ENCODE measurements around the gene KIFC1. TPM values are rescaled to one million over a fixed set of nuclear protein-coding genes. Genes with fewer than 3 reads are reported as not detected.

KIFC1 gene
- polyA plus RNA-seq, 3 donors: 0.14 to 0.87 (median 0.68) TPM

DNA sequence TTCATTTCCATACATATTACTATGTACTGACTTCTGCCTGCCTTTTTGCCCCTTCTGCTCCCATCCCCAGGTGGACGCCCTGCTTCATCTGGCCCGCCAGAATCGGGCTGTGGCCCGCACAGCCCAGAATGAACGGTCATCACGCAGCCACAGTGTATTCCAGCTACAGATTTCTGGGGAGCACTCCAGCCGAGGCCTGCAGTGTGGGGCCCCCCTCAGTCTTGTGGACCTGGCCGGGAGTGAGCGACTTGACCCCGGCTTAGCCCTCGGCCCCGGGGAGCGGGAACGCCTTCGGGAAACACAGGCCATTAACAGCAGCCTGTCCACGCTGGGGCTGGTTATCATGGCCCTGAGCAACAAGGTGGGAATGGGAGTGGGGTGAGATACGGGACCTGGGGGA is 14.5 kb downstream of the KIFC1 start:
- peaks cover 37% of the 10 kb centered on the region for H3K79me2 ChIP-seq (ENCODE audit: insufficient read depth, low read length)
- Mint-ChIP-seq H3K27ac (peak overlapping the region in 3 of 7 donors; percentile 8 to 67 (median 59)), H3K9me3 (no peaks in the 10 kb centered on the region), H3K27me3 (ENCODE audit: low read depth in 3 of 3) (peaks cover 0 to 9% (median 0%) of the 10 kb centered on the region in 3 donors), H3K4me3 (no peak overlapping the region), H3K4me1 (peaks cover 4% of the 10 kb centered on the region), H3K36me3 (peaks cover 36 to 48% of the 10 kb centered on the region in 2 donors)
- TF ChIP-seq, protein P1, sequence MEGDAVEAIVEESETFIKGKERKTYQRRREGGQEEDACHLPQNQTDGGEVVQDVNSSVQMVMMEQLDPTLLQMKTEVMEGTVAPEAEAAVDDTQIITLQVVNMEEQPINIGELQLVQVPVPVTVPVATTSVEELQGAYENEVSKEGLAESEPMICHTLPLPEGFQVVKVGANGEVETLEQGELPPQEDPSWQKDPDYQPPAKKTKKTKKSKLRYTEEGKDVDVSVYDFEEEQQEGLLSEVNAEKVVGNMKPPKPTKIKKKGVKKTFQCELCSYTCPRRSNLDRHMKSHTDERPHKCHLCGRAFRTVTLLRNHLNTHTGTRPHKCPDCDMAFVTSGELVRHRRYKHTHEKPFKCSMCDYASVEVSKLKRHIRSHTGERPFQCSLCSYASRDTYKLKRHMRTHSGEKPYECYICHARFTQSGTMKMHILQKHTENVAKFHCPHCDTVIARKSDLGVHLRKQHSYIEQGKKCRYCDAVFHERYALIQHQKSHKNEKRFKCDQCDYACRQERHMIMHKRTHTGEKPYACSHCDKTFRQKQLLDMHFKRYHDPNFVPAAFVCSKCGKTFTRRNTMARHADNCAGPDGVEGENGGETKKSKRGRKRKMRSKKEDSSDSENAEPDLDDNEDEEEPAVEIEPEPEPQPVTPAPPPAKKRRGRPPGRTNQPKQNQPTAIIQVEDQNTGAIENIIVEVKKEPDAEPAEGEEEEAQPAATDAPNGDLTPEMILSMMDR (IDR thresholded peaks at IDR 0.05): no peak
- H3K4me2 ChIP-seq (replicated peaks; ENCODE audit: extremely low read depth, low read length, poor library complexity, severe bottlenecking): no peak overlapping the region
- H3K4me1 ChIP-seq (ENCODE audit: control insufficient read depth in 1 of 2, insufficient read depth in 2 of 2, low read length in 2 of 2): peaks cover 6 to 9% of the 10 kb centered on the region in 2 donors
- H2AFZ ChIP-seq (ENCODE audit: insufficient read depth, low read depth, low read length, poor library complexity, severe bottlenecking): no peak overlapping the region
- H3K27ac ChIP-seq (ENCODE audit: low read depth in 1 of 2, low read length in 2 of 2): peak overlapping the region in 1 of 2 donors; percentile 70
- no peak overlapping the region for H3K4me3 ChIP-seq (replicated peaks in 1 of 3; ENCODE audit: low read depth in 2 of 3, low read length in 3 of 3)
- no peaks in the 10 kb centered on the region for H4K20me1 ChIP-seq (ENCODE audit: insufficient read depth, low read length)
- no peak overlapping the region for H3K9ac ChIP-seq (ENCODE audit: insufficient read depth, low read length, poor library complexity, severe bottlenecking)
- no peaks in the 10 kb centered on the region for H3K9me3 ChIP-seq (replicated peaks in 1 of 2; ENCODE audit: control insufficient read depth in 1 of 2, insufficient read depth in 1 of 2, low read length in 2 of 2)
- no peak for DNase-seq
- intact Hi-C loops (cut with micrococcal nuclease): no loop called here
- peaks cover 29 to 60% of the 10 kb centered on the region in 2 donors for H3K36me3 ChIP-seq (replicated peaks in 1 of 2; ENCODE audit: control insufficient read depth in 1 of 2, insufficient read depth in 2 of 2, low read length in 2 of 2)
- no peaks in the 10 kb centered on the region for H3K27me3 ChIP-seq (ENCODE audit: control insufficient read depth in 2 of 2, insufficient read depth in 2 of 2, low read length in 2 of 2)
- WGBS (ENCODE audit: insufficient coverage): 97% methylated on average over 15 of the region's 17 CpGs

DNA sequence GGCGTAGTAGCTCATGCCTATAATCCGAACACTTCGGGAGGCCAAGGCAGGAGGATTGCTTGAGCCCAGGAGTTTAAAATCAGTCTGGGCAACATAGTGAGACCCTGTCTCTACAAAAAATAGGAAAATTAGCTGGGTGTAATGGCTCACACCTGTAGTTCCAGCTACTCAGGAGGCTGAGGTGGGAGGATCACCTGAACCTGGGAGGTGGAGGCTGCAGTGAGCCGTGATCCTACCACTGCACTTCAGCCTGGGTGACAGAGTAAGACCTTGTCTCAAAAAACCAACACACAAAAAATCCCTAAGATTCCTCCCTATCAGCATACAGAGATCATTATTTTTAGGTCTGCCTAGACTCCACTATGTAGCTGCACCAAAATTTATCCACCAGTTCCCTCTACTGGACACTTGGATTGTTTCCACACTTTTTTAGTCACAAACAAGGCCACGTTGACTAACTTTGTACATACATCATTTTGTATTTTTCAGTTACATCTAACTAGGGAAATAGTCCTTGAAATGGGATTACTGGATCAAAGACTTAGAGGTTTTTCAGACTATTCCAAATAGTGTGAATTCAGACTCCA is 15.6 kb downstream of the KIFC1 start:
- DNase-seq: no peak
- no peak overlapping the region for H3K4me3 Mint-ChIP-seq
- peaks cover 12 to 20% of the 10 kb centered on the region in 2 donors for H3K4me1 ChIP-seq (ENCODE audit: control insufficient read depth in 1 of 2, insufficient read depth in 2 of 2, low read length in 2 of 2)

More for the DNA sequence above, 15.6 kb downstream of the KIFC1 start:
- peak overlapping the region in 5 of 7 donors; percentile 21 to 76 (median 59) for H3K27ac Mint-ChIP-seq
- Histone ChIP-seq H4K20me1 (ENCODE audit: insufficient read depth, low read length) (no peaks in the 10 kb centered on the region), H2AFZ (ENCODE audit: insufficient read depth, low read depth, low read length, poor library complexity, severe bottlenecking) (no peak overlapping the region), H3K79me2 (ENCODE audit: insufficient read depth, low read length) (peaks cover 28% of the 10 kb centered on the region), H3K4me3 (replicated peaks in 1 of 3; ENCODE audit: low read depth in 2 of 3, low read length in 3 of 3) (no peak overlapping the region), H3K27me3 (ENCODE audit: control insufficient read depth in 2 of 2, insufficient read depth in 2 of 2, low read length in 2 of 2) (no peaks in the 10 kb centered on the region), H3K9me3 (replicated peaks in 1 of 2; ENCODE audit: control insufficient read depth in 1 of 2, insufficient read depth in 1 of 2, low read length in 2 of 2) (no peaks in the 10 kb centered on the region), H3K9ac (ENCODE audit: insufficient read depth, low read length, poor library complexity, severe bottlenecking) (no peak overlapping the region), H3K36me3 (replicated peaks in 1 of 2; ENCODE audit: control insufficient read depth in 1 of 2, insufficient read depth in 2 of 2, low read length in 2 of 2) (peaks cover 29 to 53% of the 10 kb centered on the region in 2 donors), H3K27ac (ENCODE audit: low read depth in 1 of 2, low read length in 2 of 2) (peak overlapping the region in 1 of 2 donors; percentile 89), H3K4me2 (replicated peaks; ENCODE audit: extremely low read depth, low read length, poor library complexity, severe bottlenecking) (no peak overlapping the region)
- intact Hi-C loops (cut with micrococcal nuclease): no loop called here
- no peaks in the 10 kb centered on the region for H3K9me3 Mint-ChIP-seq
- H3K4me1 Mint-ChIP-seq: peaks cover 11% of the 10 kb centered on the region
- H3K36me3 Mint-ChIP-seq: peaks cover 37 to 44% of the 10 kb centered on the region in 2 donors
- WGBS (ENCODE audit: insufficient coverage): 100% methylated on average over 3 of the region's 5 CpGs
- H3K27me3 Mint-ChIP-seq (ENCODE audit: low read depth in 3 of 3): peaks cover 0 to 9% (median 0%) of the 10 kb centered on the region in 3 donors
- TF ChIP-seq, protein P1 (IDR thresholded peaks at IDR 0.05): peak; percentile 19
